ENCODE measurements around the gene PDIA5.
A peak's percentile ranks its signal among the peaks of the same experiment; 100 is the strongest.

DNA sequence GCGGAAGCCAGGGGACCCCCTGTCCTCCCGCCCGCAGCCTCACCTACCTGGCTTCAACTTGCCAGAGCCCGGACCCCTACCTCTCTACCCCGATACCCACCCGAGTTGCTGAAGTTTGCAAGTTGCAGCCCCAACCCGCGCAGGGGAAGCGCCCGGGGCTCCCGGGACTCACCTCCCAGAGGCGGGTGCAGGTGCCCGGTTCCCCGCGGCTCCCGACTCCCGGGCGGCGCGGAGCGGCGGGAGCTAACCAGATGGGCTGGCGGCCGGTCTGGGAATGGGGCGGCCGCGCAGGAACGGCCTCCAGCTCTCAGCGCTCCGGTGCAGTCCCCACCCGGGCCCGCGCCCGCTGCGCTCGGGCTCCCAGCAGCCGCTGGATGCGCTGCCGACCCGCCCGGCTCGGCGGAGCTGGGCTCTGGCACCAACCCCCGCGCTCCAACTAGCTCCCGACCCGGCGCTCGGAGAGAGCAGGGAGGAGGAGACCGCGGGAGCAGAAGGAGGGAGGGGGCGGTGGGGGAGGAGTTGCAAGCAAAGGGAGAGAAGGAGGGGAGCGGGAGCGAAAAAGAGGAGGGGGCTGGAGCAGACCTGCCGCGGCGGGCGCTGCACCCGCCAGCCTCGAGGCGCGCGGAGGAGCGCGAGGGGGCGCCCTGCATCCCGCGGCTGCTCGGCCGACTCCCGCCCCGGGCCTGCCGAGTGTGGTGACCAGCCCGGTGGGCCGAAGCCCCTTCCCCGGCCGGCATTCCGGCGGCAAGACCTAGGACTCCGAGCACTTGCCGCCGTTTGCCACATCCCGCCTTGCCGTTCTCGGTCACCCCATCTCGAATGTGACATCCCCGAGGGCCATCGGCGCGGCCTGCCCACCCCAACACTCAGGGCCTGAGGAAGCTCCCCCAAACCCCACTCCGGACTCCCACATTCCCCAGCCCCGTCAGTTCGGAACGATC is 39.3 kb upstream of the PDIA5 start, which contains the start of gene SEMA5B:
- TF ChIP-seq, protein P1, sequence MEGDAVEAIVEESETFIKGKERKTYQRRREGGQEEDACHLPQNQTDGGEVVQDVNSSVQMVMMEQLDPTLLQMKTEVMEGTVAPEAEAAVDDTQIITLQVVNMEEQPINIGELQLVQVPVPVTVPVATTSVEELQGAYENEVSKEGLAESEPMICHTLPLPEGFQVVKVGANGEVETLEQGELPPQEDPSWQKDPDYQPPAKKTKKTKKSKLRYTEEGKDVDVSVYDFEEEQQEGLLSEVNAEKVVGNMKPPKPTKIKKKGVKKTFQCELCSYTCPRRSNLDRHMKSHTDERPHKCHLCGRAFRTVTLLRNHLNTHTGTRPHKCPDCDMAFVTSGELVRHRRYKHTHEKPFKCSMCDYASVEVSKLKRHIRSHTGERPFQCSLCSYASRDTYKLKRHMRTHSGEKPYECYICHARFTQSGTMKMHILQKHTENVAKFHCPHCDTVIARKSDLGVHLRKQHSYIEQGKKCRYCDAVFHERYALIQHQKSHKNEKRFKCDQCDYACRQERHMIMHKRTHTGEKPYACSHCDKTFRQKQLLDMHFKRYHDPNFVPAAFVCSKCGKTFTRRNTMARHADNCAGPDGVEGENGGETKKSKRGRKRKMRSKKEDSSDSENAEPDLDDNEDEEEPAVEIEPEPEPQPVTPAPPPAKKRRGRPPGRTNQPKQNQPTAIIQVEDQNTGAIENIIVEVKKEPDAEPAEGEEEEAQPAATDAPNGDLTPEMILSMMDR (IDR thresholded peaks at IDR 0.05; ENCODE audit: low read depth, low read length, missing input control): peak; percentile 9
- TF ChIP-seq JUND (IDR thresholded peaks at IDR 0.05) (no peak), GABPA (IDR thresholded peaks at IDR 0.05 in 1 of 2, conservative IDR thresholded peaks at IDR 0.05 in 1 of 2) (no peak), SP1 (IDR thresholded peaks at IDR 0.05) (no peak), EGR1 (IDR thresholded peaks at IDR 0.05; ENCODE audit: low read depth in 2 of 2) (no peak), HNF4A (conservative IDR thresholded peaks at IDR 0.05) (no peak), FOXA1 (IDR thresholded peaks at IDR 0.05) (no peak)
- TF ChIP-seq, protein P2, sequence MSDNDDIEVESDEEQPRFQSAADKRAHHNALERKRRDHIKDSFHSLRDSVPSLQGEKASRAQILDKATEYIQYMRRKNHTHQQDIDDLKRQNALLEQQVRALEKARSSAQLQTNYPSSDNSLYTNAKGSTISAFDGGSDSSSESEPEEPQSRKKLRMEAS (IDR thresholded peaks at IDR 0.05): no peak
- TF ChIP-seq, protein P3, sequence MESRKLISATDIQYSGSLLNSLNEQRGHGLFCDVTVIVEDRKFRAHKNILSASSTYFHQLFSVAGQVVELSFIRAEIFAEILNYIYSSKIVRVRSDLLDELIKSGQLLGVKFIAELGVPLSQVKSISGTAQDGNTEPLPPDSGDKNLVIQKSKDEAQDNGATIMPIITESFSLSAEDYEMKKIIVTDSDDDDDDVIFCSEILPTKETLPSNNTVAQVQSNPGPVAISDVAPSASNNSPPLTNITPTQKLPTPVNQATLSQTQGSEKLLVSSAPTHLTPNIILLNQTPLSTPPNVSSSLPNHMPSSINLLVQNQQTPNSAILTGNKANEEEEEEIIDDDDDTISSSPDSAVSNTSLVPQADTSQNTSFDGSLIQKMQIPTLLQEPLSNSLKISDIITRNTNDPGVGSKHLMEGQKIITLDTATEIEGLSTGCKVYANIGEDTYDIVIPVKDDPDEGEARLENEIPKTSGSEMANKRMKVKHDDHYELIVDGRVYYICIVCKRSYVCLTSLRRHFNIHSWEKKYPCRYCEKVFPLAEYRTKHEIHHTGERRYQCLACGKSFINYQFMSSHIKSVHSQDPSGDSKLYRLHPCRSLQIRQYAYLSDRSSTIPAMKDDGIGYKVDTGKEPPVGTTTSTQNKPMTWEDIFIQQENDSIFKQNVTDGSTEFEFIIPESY (IDR thresholded peaks at IDR 0.05): no peak
